Psoas muscle (tissue), 8 donors: ENCODE results near the gene CD3G. TPM values are rescaled to one million over a fixed set of nuclear protein-coding genes. Genes with fewer than 3 reads are reported as not detected.

Experiments used
- ATAC-seq, 4 donors: fragments of 200-7000 bp; cut with Tn5 transposase; one replicate each; pipeline ENCODE4 v1.9.1; 2020; ENCODE audit warnings: moderate library complexity in 3 of 4, mild to moderate bottlenecking in 2 of 4
- DNase-seq, 2 donors: peaks; one replicate each; pipeline ENCODE4 v3.0.0-alpha.2; 2020
- H3K27ac ChIP-seq: fragments of 200-600 bp; one replicate; pipeline ENCODE4 v1.8.0; 2022
- H3K27me3 ChIP-seq, 3 donors: fragments of 200-600 bp in 1 of 3; one replicate each; pipeline versions ENCODE4 v1.6.1 to v1.8.0; 2013 to 2022; ENCODE audit warnings: low read length in 2 of 3, mild to moderate bottlenecking in 2 of 3, moderate library complexity in 1 of 3; ENCODE audit not compliant: insufficient read depth in 3 of 3
- H3K36me3 ChIP-seq, 2 donors: fragments of 200-600 bp in 1 of 2; one replicate each; pipeline versions ENCODE4 v1.6.1 to v1.8.0; 2013 to 2022; ENCODE audit warnings: low read depth in 1 of 2, mild to moderate bottlenecking in 1 of 2, moderate library complexity in 1 of 2; ENCODE audit not compliant: insufficient read depth in 1 of 2
- H3K4me1 ChIP-seq: fragments of 200-600 bp; one replicate; pipeline ENCODE4 v1.8.0; 2022
- H3K4me3 ChIP-seq: fragments of 200-600 bp; one replicate; pipeline ENCODE4 v1.8.0; 2022; ENCODE audit warnings: mild to moderate bottlenecking
- H3K9me3 ChIP-seq: fragments of 200-600 bp; one replicate; pipeline ENCODE4 v1.8.0; 2022
- CTCF ChIP-seq: fragments of 200-600 bp; IDR thresholded peaks from one replicate; pipeline ENCODE4 v1.8.0; 2022; ENCODE audit warnings: antibody characterized with exemption
- WGBS, 3 donors: extraction: QIAGEN DNeasy Blood & Tissue Kit; methylation state at CpG; one replicate each; pipeline versions ENCODE4 v1.1.6 to v1.1.7; 2013; 5-methylcytosine and 5-hydroxymethylcytosine counted together
- intact Hi-C, 2 donors: fragments of 100-400 bp; cut with DNase I; formaldehyde crosslinking; loops; one replicate each; pipeline versions ENCODE4 v1.11.0 to v1.14.2; 2022
- polyA plus RNA-seq, 3 donors: library from polyadenylated mRNA; stranded (reverse); fragments of 200-250 nt; gene quantifications; one replicate each; pipeline ENCODE4 v1.2.3, GENCODE V29; 2013
- total RNA-seq, 4 donors: library from RNA; stranded (reverse); fragmentation: NEBNext Ultra II Directional in 2 of 4; extraction: Animal tissue kit (Norgen Biotek cat#: 25700) in 2 of 4; gene quantifications; one replicate each; pipeline versions ENCODE4 v1.2.1 to v1.2.4, GENCODE V29; 2021 to 2023
- donor health status: healthy with polysubstance abuse.
- donor health status: DM: no; HTN: no; CAD: no; lungs with moderate emphysema.
- donor health status: Bipolar disorder and iron deficiency.
- donor health status: healthy.
- donor health status: DM: yes; HTN: yes; CAD: no.
- donor health status: DM: no; HTN: no; CAD: no.
- donor health status: DM: no; HTN: no; CAD: no.
- donor health status: DM: yes; HTN: yes; CAD: no.

The CD3G gene
- total and polyA plus RNA-seq, 7 donors = 0.01 to 0.71 (median 0.26) TPM

GRCh38 chr11:118321386-118322082, 22.6 kb upstream of the CD3G start:
- H3K4me1 ChIP-seq = no peaks in the 10 kb centered on the region
- no peak for TF ChIP-seq CTCF
- 52 to 80% (median 77%) methylated on average over 5 of the region's 5 CpGs for WGBS, 3 donors
- no peak overlapping the region for H3K4me3 ChIP-seq
- no peak for ATAC-seq
- peaks cover 0 to 3% (median 0%) of the 10 kb centered on the region in 3 donors for H3K27me3 ChIP-seq
- DNase-seq = no peak
- no peaks in the 10 kb centered on the region for H3K36me3 ChIP-seq
- no peaks in the 10 kb centered on the region for H3K9me3 ChIP-seq
- intact Hi-C loops = no loop called here
- H3K27ac ChIP-seq = no peak overlapping the region

GRCh38 chr11:118322721-118323120, 21.4 kb upstream of the CD3G start:
- intact Hi-C loops = no loop called here
- no peaks in the 10 kb centered on the region for H3K36me3 ChIP-seq
- no peaks in the 10 kb centered on the region for H3K9me3 ChIP-seq
- H3K4me3 ChIP-seq = no peak overlapping the region
- 92 to 97% (median 93%) methylated on average over 19 of the region's 19 CpGs for WGBS, 3 donors
- TF ChIP-seq CTCF = no peak
- no peak for DNase-seq
- no peaks in the 10 kb centered on the region for H3K4me1 ChIP-seq
- H3K27me3 ChIP-seq = no peaks in the 10 kb centered on the region
- no peak for ATAC-seq
- no peak overlapping the region for H3K27ac ChIP-seq

GRCh38 chr11:118325283-118325682, 18.9 kb upstream of the CD3G start:
- no peak for DNase-seq
- no peak for ATAC-seq
- H3K27me3 ChIP-seq = no peaks in the 10 kb centered on the region
- no peaks in the 10 kb centered on the region for H3K9me3 ChIP-seq
- no peak overlapping the region for H3K4me3 ChIP-seq
- intact Hi-C loops = no loop called here
- no peaks in the 10 kb centered on the region for H3K36me3 ChIP-seq
- H3K27ac ChIP-seq = no peak overlapping the region
- H3K4me1 ChIP-seq = no peaks in the 10 kb centered on the region
- no peak for TF ChIP-seq CTCF

GRCh38 chr11:118328745-118329144, 15.4 kb upstream of the CD3G start:
- Histone ChIP-seq H3K4me1 (no peaks in the 10 kb centered on the region), H3K4me3 (no peak overlapping the region), H3K27ac (no peak overlapping the region), H3K9me3 (no peaks in the 10 kb centered on the region), H3K27me3 (no peaks in the 10 kb centered on the region), H3K36me3 (no peaks in the 10 kb centered on the region)
- no peak for TF ChIP-seq CTCF
- ATAC-seq (no peak), DNase-seq (no peak)
- intact Hi-C loops = no loop called here

- H3K27me3 ChIP-seq = no peaks in the 10 kb centered on the region
- H3K27ac ChIP-seq = no peak overlapping the region
- no peaks in the 10 kb centered on the region for H3K36me3 ChIP-seq
- DNase-seq (no peak), ATAC-seq (no peak)
- no peaks in the 10 kb centered on the region for H3K9me3 ChIP-seq
- no peak overlapping the region for H3K4me3 ChIP-seq
- WGBS, 3 donors = 76 to 86% (median 82%) methylated on average over 1 of the region's 1 CpG
- no peak for TF ChIP-seq CTCF
- no peaks in the 10 kb centered on the region for H3K4me1 ChIP-seq
- intact Hi-C loops = no loop called here
Measured at GRCh38 chr11:118334745-118335144, 9.4 kb upstream of the CD3G start.
